SH-SY5Y (cell line): Measurements from ENCODE around the gene TNFSF15.

Experiments
- GATA2 ChIP-seq: IDR thresholded peaks from 2 replicates; pipeline ENCODE4 v1.6.1; 2011; ENCODE audit warnings: mild to moderate bottlenecking, low read depth, low read length
- GATA3 ChIP-seq: IDR thresholded peaks from 2 replicates; pipeline ENCODE4 v1.6.1; 2011; ENCODE audit warnings: low read depth, mild to moderate bottlenecking, low read length, moderate library complexity

TNFSF15 gene

GRCh38 chr9:114737847-114738246 lies 68.0 kb downstream of the TNFSF15 start:
- TF ChIP-seq GATA2 = no peak
- TF ChIP-seq GATA3 = no peak

- TF ChIP-seq GATA3 (no peak), GATA2 (no peak)
Measured at GRCh38 chr9:114737118-114737517, 68.7 kb downstream of the TNFSF15 start.

GRCh38 chr9:114735704-114736103 lies 70.1 kb downstream of the TNFSF15 start:
- no peak for TF ChIP-seq GATA3
- no peak for TF ChIP-seq GATA2
